Fibroblast of the aortic adventitia (primary cell): ENCODE measurements around the gene GLIPR2. TPM values are rescaled to one million over a fixed set of nuclear protein-coding genes. Genes with fewer than 3 reads are reported as not detected.

Experiments
- DNase-seq: peaks from one replicate; pipeline ENCODE4 v3.0.0-alpha.2; 2010; ENCODE audit warnings: low read depth
- H3K4me3 ChIP-seq: 2 replicates; pipeline ENCODE4 v1.5.1; 2011; ENCODE audit warnings: low read depth, mild to moderate bottlenecking, control low read depth, low read length, moderate library complexity
- CTCF ChIP-seq: IDR thresholded peaks from 2 replicates; pipeline ENCODE4 v1.5.1; 2011; ENCODE audit warnings: mild to moderate bottlenecking, low read length, control low read depth, inconsistent platforms; ENCODE audit not compliant: insufficient read depth
- total RNA-seq: library from RNA; depleted of rRNA; stranded (reverse); fragments of >200 nt; gene quantifications from 2 replicates; pipeline ENCODE4 v1.2.3, GENCODE V29; 2012; ENCODE audit warnings: low replicate concordance

GLIPR2 gene
- total RNA-seq, 1 donor = 36.6 TPM

- no peak for DNase-seq
- TF ChIP-seq CTCF = peak; percentile 17
Measured at GRCh38 chr9:36110434-36110833, 26.1 kb upstream of the GLIPR2 start.

GRCh38 chr9:36112516-36112915, 24.0 kb upstream of the GLIPR2 start:
- DNase-seq = no peak
- H3K4me3 ChIP-seq = no peak overlapping the region
- TF ChIP-seq CTCF = no peak

More at GRCh38 chr9:36110434-36110833, 26.1 kb upstream of the GLIPR2 start:
- no peak overlapping the region for H3K4me3 ChIP-seq

- no peak for TF ChIP-seq CTCF
- DNase-seq = no peak
- no peak overlapping the region for H3K4me3 ChIP-seq
Measured at GRCh38 chr9:36113999-36114398, 22.5 kb upstream of the GLIPR2 start.

- no peak for DNase-seq
- no peak for TF ChIP-seq CTCF
- H3K4me3 ChIP-seq = no peak overlapping the region
Measured at GRCh38 chr9:36116593-36116992, 19.9 kb upstream of the GLIPR2 start.

- TF ChIP-seq CTCF = no peak
- no peak for DNase-seq
- no peak overlapping the region for H3K4me3 ChIP-seq
Measured at GRCh38 chr9:36118201-36118600, 18.3 kb upstream of the GLIPR2 start.

GRCh38 chr9:36118706-36119105, 17.8 kb upstream of the GLIPR2 start:
- no peak overlapping the region for H3K4me3 ChIP-seq
- no peak for TF ChIP-seq CTCF

GRCh38 chr9:36119476-36119875, 17.1 kb upstream of the GLIPR2 start:
- TF ChIP-seq CTCF = no peak
- no peak overlapping the region for H3K4me3 ChIP-seq
- no peak for DNase-seq

More at GRCh38 chr9:36118706-36119105, 17.8 kb upstream of the GLIPR2 start:
- DNase-seq = no peak
